HEK293T (cell line): ENCODE measurements around the gene MAGEH1.

ENCODE experiments used
- BHLHE40 ChIP-seq: fragments of 450-650 bp; IDR thresholded peaks from 2 replicates; pipeline ENCODE4 v1.6.1; 2016; ENCODE audit warnings: mild to moderate bottlenecking, moderate library complexity, borderline replicate concordance
- CTBP1 ChIP-seq: fragments of 450-650 bp; IDR thresholded peaks from 2 replicates; pipeline ENCODE4 v1.6.1; 2016; ENCODE audit warnings: borderline replicate concordance
- ELF4 ChIP-seq: fragments of 450-650 bp; IDR thresholded peaks from 2 replicates; pipeline ENCODE4 v1.6.1; 2017; ENCODE audit warnings: antibody characterized with exemption
- FOXK2 ChIP-seq: fragments of 450-650 bp; IDR thresholded peaks from 2 replicates; pipeline ENCODE4 v1.6.1; 2016; ENCODE audit warnings: mild to moderate bottlenecking
- FOXM1 ChIP-seq: fragments of 450-650 bp; IDR thresholded peaks from 2 replicates; pipeline ENCODE4 v1.6.1; 2017; ENCODE audit warnings: mild to moderate bottlenecking, borderline replicate concordance
- HDGF ChIP-seq: fragments of 450-650 bp; IDR thresholded peaks from 2 replicates; pipeline ENCODE4 v1.6.1; 2017; ENCODE audit warnings: antibody characterized with exemption, borderline replicate concordance
- SP1 ChIP-seq: fragments of 450-650 bp; IDR thresholded peaks from 2 replicates; pipeline ENCODE4 v1.6.1; 2017
- SUZ12 ChIP-seq: fragments of 450-650 bp; IDR thresholded peaks from 2 replicates; pipeline ENCODE4 v1.6.1; 2016; ENCODE audit warnings: mild to moderate bottlenecking
- TARDBP ChIP-seq: fragments of 450-650 bp; IDR thresholded peaks from 2 replicates; pipeline ENCODE4 v1.6.1; 2016

- TF ChIP-seq BHLHE40 (no peak), TARDBP (no peak), HDGF (no peak), CTBP1 (no peak), FOXM1 (no peak), SP1 (no peak), ELF4 (no peak), FOXK2 (no peak), SUZ12 (no peak)
These were observed 34.8 kb downstream of the MAGEH1 start for GRCh38 chrX:55486736-55487135.
